Purkinje cell (primary cell): ENCODE measurements around the gene GAGE12D. TPM values are rescaled to one million over a fixed set of nuclear protein-coding genes. Genes with fewer than 3 reads are reported as not detected.

Experiments used
- polyA plus RNA-seq: library from polyadenylated mRNA; unstranded; fragments of >200 nt; fragmentation: Nextera tagmentation; gene quantifications from 2 replicates; pipeline ENCODE4 v1.2.1, GENCODE V29; 2014

The GAGE12D gene
- not detected in 2 replicates for polyA plus RNA-seq

DNA sequence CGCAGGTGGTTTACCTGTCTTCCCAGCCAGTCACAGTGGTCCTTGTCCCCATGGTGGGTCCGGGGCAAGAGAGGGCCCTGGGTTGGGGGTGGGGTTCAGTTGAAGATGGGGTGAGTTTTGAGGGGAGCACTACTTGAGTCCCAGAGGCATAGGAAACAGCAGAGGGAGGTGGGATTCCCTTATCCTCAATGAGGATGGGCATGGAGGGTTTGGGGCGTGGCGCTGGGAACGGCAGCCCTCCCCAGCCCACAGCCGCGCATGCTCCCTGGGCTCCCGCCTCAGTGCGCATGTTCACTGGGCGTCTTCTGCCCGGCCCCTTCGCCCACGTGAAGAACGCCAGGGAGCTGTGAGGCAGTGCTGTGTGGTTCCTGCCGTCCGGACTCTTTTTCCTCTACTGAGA is at the start of gene GAGE12D:
Gene GAGE12D (plus strand): TSS at position 301 of the 400 bp plus-strand sequence. CDS start 1,155 bp downstream, outside the sequence.

GRCh38 chrX:49531877-49532276 is 9.7 kb upstream of the GAGE12D start, which contains the start of gene GAGE12C:
GAGE12C (plus strand) TSS chrX:49532177; CDS start chrX:49533332, 1,155 bp downstream.

DNA sequence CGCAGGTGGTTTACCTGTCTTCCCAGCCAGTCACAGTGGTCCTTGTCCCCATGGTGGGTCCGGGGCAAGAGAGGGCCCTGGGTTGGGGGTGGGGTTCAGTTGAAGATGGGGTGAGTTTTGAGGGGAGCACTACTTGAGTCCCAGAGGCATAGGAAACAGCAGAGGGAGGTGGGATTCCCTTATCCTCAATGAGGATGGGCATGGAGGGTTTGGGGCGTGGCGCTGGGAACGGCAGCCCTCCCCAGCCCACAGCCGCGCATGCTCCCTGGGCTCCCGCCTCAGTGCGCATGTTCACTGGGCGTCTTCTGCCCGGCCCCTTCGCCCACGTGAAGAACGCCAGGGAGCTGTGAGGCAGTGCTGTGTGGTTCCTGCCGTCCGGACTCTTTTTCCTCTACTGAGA is 9.5 kb downstream of the GAGE12D start, which contains the start of gene GAGE12E:
Gene GAGE12E (plus strand): TSS at position 301 of the 400 bp plus-strand sequence. CDS start 1,155 bp downstream, outside the sequence.

DNA sequence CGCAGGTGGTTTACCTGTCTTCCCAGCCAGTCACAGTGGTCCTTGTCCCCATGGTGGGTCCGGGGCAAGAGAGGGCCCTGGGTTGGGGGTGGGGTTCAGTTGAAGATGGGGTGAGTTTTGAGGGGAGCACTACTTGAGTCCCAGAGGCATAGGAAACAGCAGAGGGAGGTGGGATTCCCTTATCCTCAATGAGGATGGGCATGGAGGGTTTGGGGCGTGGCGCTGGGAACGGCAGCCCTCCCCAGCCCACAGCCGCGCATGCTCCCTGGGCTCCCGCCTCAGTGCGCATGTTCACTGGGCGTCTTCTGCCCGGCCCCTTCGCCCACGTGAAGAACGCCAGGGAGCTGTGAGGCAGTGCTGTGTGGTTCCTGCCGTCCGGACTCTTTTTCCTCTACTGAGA is 19.0 kb downstream of the GAGE12D start, which contains the start of gene GAGE12F:
Gene GAGE12F (plus strand): TSS at position 301 of the 400 bp plus-strand sequence. CDS start 1,155 bp downstream, outside the sequence.

GRCh38 chrX:49570100-49570499 is 28.6 kb downstream of the GAGE12D start, which contains the start of gene GAGE12G:
GAGE12G (plus strand) TSS chrX:49570400; CDS start chrX:49571555, 1,155 bp downstream.

DNA sequence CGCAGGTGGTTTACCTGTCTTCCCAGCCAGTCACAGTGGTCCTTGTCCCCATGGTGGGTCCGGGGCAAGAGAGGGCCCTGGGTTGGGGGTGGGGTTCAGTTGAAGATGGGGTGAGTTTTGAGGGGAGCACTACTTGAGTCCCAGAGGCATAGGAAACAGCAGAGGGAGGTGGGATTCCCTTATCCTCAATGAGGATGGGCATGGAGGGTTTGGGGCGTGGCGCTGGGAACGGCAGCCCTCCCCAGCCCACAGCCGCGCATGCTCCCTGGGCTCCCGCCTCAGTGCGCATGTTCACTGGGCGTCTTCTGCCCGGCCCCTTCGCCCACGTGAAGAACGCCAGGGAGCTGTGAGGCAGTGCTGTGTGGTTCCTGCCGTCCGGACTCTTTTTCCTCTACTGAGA is 38.1 kb downstream of the GAGE12D start, which contains the start of gene GAGE12H:
Gene GAGE12H (plus strand): TSS at position 301 of the 400 bp plus-strand sequence. CDS start 1,155 bp downstream, outside the sequence.

GRCh38 chrX:49589196-49589595 is 47.7 kb downstream of the GAGE12D start, which contains the start of gene GAGE2A:
GAGE2A (plus strand) TSS chrX:49589496; CDS start chrX:49590651, 1,155 bp downstream.

Other genes starting within 250 kb of the GAGE12D start
- not detected in 2 replicates for gene GAGE10, start 238.1 kb upstream of the GAGE12D start, polyA plus RNA-seq
- not detected in 2 replicates for gene GAGE12J, start 219.7 kb upstream of the GAGE12D start, polyA plus RNA-seq
- gene GAGE13, start 210.2 kb upstream of the GAGE12D start, polyA plus RNA-seq = not detected in 2 replicates
- gene GAGE12C, start 9.6 kb upstream of the GAGE12D start, polyA plus RNA-seq = not detected in 2 replicates
- gene GAGE12E, start 9.6 kb downstream of the GAGE12D start, polyA plus RNA-seq = not detected in 2 replicates
- not detected in 2 replicates for gene GAGE12F, start 19.1 kb downstream of the GAGE12D start, polyA plus RNA-seq
- not detected in 2 replicates for gene GAGE12G, start 28.7 kb downstream of the GAGE12D start, polyA plus RNA-seq
- not detected in 2 replicates for gene GAGE12H, start 38.2 kb downstream of the GAGE12D start, polyA plus RNA-seq
- gene GAGE2A, start 47.8 kb downstream of the GAGE12D start, polyA plus RNA-seq = not detected in 2 replicates
- gene GAGE1, start 57.3 kb downstream of the GAGE12D start, polyA plus RNA-seq = not detected in 2 replicates
- not detected in 2 replicates for gene PAGE1, start 154.3 kb downstream of the GAGE12D start, polyA plus RNA-seq